K562 (cell line): ENCODE results near the gene SLC38A2. TPM values are rescaled to one million over a fixed set of nuclear protein-coding genes. Genes with fewer than 3 reads are reported as not detected.
"Not testable (repeated sequence)": the region's sequence is repeated elsewhere in the genome, so short reads cannot be mapped to it uniquely, and the experiment has no call there.

Source experiments
- ATAC-seq: fragments of 200-7000 bp; cut with Tn5 transposase; 3 replicates; pipeline ENCODE4 v1.9.1; 2020; ENCODE audit warnings: moderate library complexity
- BruUV-seq: library from RNA; stranded (reverse); fragments of 400-500 nt; replicated peaks from 2 replicates; lab custom pipeline; 2021; lab: Mats Ljungman, UMichigan
- CTCF ChIA-PET: fragments of 300-600 bp; formaldehyde crosslinking; extraction: SDS; loops from one replicate; lab custom pipeline; 2021; ENCODE audit warnings: low intra/inter-chr PET ratio; lab: Yijun Ruan, JAX
- POLR2A ChIA-PET: fragments of 300-600, 350-650 bp; sonication (Branson Sonifier 250); formaldehyde crosslinking; extraction: SDS; loops from one replicate; lab custom pipeline; 2021; ENCODE audit warnings: antibody characterized with exemption, inconsistent platforms; lab: Yijun Ruan, JAX
- DNase-seq, 4 experiments: peaks; one replicate each; pipeline versions ENCODE4 v3.0.0 to v3.0.0-alpha.2; 2011 to 2018; ENCODE audit warnings: low spot score in 3 of 4, mixed read lengths in 3 of 4; ENCODE audit errors: extremely low read depth in 1 of 4
- FAIRE-seq: peaks from 2 replicates; lab custom pipeline; 2011; peaks lifted over from hg19 to GRCh38; lab: Jason Lieb, UNC
- H2AFZ ChIP-seq: 2 replicates; pipeline ENCODE4 v1.6.0; 2011; ENCODE audit warnings: low read depth, low read length, control low read depth, inconsistent platforms
- H3K27ac ChIP-seq: fragments of 200-600 bp; 3 replicates; pipeline ENCODE4 v1.8.0; 2011; ENCODE audit warnings: low read depth, mild to moderate bottlenecking, control low read depth, inconsistent platforms, low read length, moderate library complexity, mixed read lengths; ENCODE audit errors: extremely low read depth
- H3K27me3 ChIP-seq, 2 experiments: fragments of 300-600 bp in 1 of 2; 2 replicates in 1 of 2; 3 replicates in 1 of 2; pipeline versions ENCODE4 v1.6.0 to v1.8.0; 2011; ENCODE audit warnings: inconsistent platforms in 2 of 2, low read length in 2 of 2, mild to moderate bottlenecking in 1 of 2, mixed read lengths in 1 of 2, moderate library complexity in 1 of 2; ENCODE audit not compliant: control insufficient read depth in 2 of 2, insufficient read depth in 2 of 2
- H3K36me3 ChIP-seq: fragments of 300-600 bp; 3 replicates; pipeline ENCODE4 v1.8.0; 2011; ENCODE audit warnings: mild to moderate bottlenecking, low read length, inconsistent platforms; ENCODE audit not compliant: control insufficient read depth, insufficient read depth
- H3K4me1 ChIP-seq, 2 experiments: fragments of 200-600 bp in 1 of 2; replicated peaks in 1 of 2; 2 replicates in 1 of 2; 3 replicates in 1 of 2; pipeline versions ENCODE4 v1.5.1 to v1.8.0; 2011; ENCODE audit warnings: inconsistent platforms in 2 of 2, low read length in 2 of 2, mild to moderate bottlenecking in 1 of 2, mixed read lengths in 1 of 2, moderate library complexity in 1 of 2; ENCODE audit not compliant: control insufficient read depth in 2 of 2, insufficient read depth in 2 of 2
- H3K4me2 ChIP-seq: 2 replicates; pipeline ENCODE4 v1.6.1; 2011; ENCODE audit warnings: low read length, control low read depth, inconsistent platforms, mixed read lengths; ENCODE audit not compliant: insufficient read depth
- H3K4me3 ChIP-seq: fragments of 200-600 bp; sonication (generic), shearing (Covaris generic); 2 replicates; pipeline ENCODE4 v1.5.1; 2016; ENCODE audit warnings: control low read depth, inconsistent platforms
- H3K79me2 ChIP-seq: fragments of 200-600 bp; 3 replicates; pipeline ENCODE4 v1.8.0; 2011; ENCODE audit warnings: low read length, inconsistent platforms; ENCODE audit not compliant: control insufficient read depth, insufficient read depth
- H3K9ac ChIP-seq, 2 experiments: 2 replicates each; pipeline versions ENCODE4 v1.6.0 to v1.6.1; 2011; ENCODE audit warnings: low read depth in 2 of 2, low read length in 2 of 2, control low read depth in 1 of 2, inconsistent platforms in 1 of 2, mild to moderate bottlenecking in 1 of 2, mixed read lengths in 1 of 2; ENCODE audit not compliant: insufficient read depth in 1 of 2
- H3K9me1 ChIP-seq: one replicate; pipeline ENCODE4 v1.6.0; 2011; ENCODE audit warnings: inconsistent platforms, mild to moderate bottlenecking, low read length, moderate library complexity; ENCODE audit not compliant: control insufficient read depth, insufficient read depth
- H3K9me3 ChIP-seq: replicated peaks from 2 replicates; pipeline ENCODE4 v1.5.1; 2011; ENCODE audit warnings: low read depth, low read length, inconsistent platforms; ENCODE audit not compliant: control insufficient read depth, insufficient read depth
- H4K20me1 ChIP-seq: replicated peaks from 2 replicates; pipeline ENCODE4 v1.6.1; 2011; ENCODE audit warnings: low read length, inconsistent platforms, mixed read lengths; ENCODE audit not compliant: control insufficient read depth, insufficient read depth
- CBFA2T2 ChIP-seq: fragments of 450-650 bp; conservative IDR thresholded peaks from 2 replicates; pipeline ENCODE4 v1.6.1; 2017; ENCODE audit warnings: mild to moderate bottlenecking
- CBX3 ChIP-seq, 2 experiments: IDR thresholded peaks; 1 replicate in 1 of 2; 2 replicates in 1 of 2; pipeline ENCODE4 v1.6.1; 2012; ENCODE audit warnings: inconsistent platforms in 2 of 2, low read length in 2 of 2, borderline replicate concordance in 1 of 2, control low read depth in 1 of 2
- CBX5 ChIP-seq: IDR thresholded peaks from 2 replicates; pipeline ENCODE4 v1.6.1; 2014; ENCODE audit warnings: low read depth, borderline replicate concordance
- E2F3 ChIP-seq: fragments of 250-450 bp; sonication (Bioruptor Pico); IDR thresholded peaks from 2 replicates; pipeline ENCODE4 v1.4.0; 2020; ENCODE audit warnings: mild to moderate bottlenecking
- GTF2A2 ChIP-seq: IDR thresholded peaks from 2 replicates; pipeline ENCODE4 v1.6.1; 2016; ENCODE audit warnings: mild to moderate bottlenecking, missing genetic modification characterization, missing compliant biosample characterization
- KHSRP ChIP-seq: fragments of 450-650 bp; IDR thresholded peaks from 2 replicates; pipeline ENCODE4 v1.6.1; 2017
- KLF1 ChIP-seq: fragments of 450-650 bp; IDR thresholded peaks from 2 replicates; pipeline ENCODE4 v1.6.1; 2016; ENCODE audit warnings: missing genetic modification characterization, missing compliant biosample characterization
- PML ChIP-seq: IDR thresholded peaks from 2 replicates; pipeline ENCODE4 v1.6.1; 2012; ENCODE audit warnings: low read length, inconsistent platforms
- RB1 ChIP-seq: fragments of 450-650 bp; IDR thresholded peaks from 2 replicates; pipeline ENCODE4 v1.6.1; 2017; ENCODE audit warnings: low read depth, mild to moderate bottlenecking
- TCF3 ChIP-seq: sonication (generic); formaldehyde crosslinking; IDR thresholded peaks from 2 replicates; pipeline ENCODE4 v1.4.0; 2020; ENCODE audit warnings: mild to moderate bottlenecking, missing genetic modification reagents
- TRIM28 ChIP-seq: fragments of 450-650 bp; IDR thresholded peaks from 2 replicates; pipeline ENCODE4 v1.6.1; 2017
- XRCC3 ChIP-seq: fragments of 450-650 bp; IDR thresholded peaks from 2 replicates; pipeline ENCODE4 v1.6.1; 2017; ENCODE audit warnings: mild to moderate bottlenecking, moderate library complexity
- ZC3H8 ChIP-seq: fragments of 450-650 bp; IDR thresholded peaks from 2 replicates; pipeline ENCODE4 v1.6.1; 2017
- ZNF146 ChIP-seq: IDR thresholded peaks from one replicate; pipeline ENCODE4 v1.6.1; 2018; ENCODE audit warnings: missing compliant biosample characterization; ENCODE audit not compliant: unreplicated experiment
- ZNF274 ChIP-seq: IDR thresholded peaks from 2 replicates; pipeline ENCODE4 v1.6.1; 2011; ENCODE audit warnings: low read depth, mild to moderate bottlenecking, low read length, moderate library complexity, borderline replicate concordance
- ZNF444 ChIP-seq: fragments of 250-450 bp; sonication (Bioruptor Pico); IDR thresholded peaks from 2 replicates; pipeline ENCODE4 v1.4.0; 2020; ENCODE audit warnings: mild to moderate bottlenecking, moderate library complexity
- WGBS: fragments of 100-300 bp; shearing (Covaris generic); methylation state at CpG from one replicate; pipeline ENCODE4 v1.1.6; 2016; ENCODE audit warnings: low coverage, mixed read lengths; ENCODE audit not compliant: insufficient coverage; ENCODE audit errors: missing lambda C conversion rate; 5-methylcytosine and 5-hydroxymethylcytosine counted together
- in situ Hi-C: fragments of 300-500 bp; cut with MboI; formaldehyde crosslinking; loops from 4 replicates; pipeline ENCODE4 v1.15.0; 2018; ENCODE audit warnings: inconsistent platforms, mixed read lengths
- intact Hi-C: fragments of 100-400 bp; cut with micrococcal nuclease; formaldehyde crosslinking; loops from 2 replicates; pipeline ENCODE4 v1.14.2; 2022
- polyA plus RNA-seq, 8 experiments: library from polyadenylated mRNA; depleted of rRNA in 4 of 8; stranded (reverse) in 5 of 8; unstranded in 3 of 8; fragments of >200 nt; fragmentation: Nextera tagmentation in 2 of 8; fragmentation: Illumina TruSeq in 1 of 8; extraction: Ambion mirVana in 2 of 8; extraction: Trizol in 1 of 8; gene quantifications; 2 replicates each; pipeline versions ENCODE4 v1.2.1 to v1.2.3, GENCODE V29; 2011 to 2014; ENCODE audit warnings: inconsistent platforms in 1 of 8, missing spikeins in 1 of 8
- total RNA-seq, 7 experiments: library from RNA; depleted of rRNA in 6 of 7; stranded (reverse); fragments of >200 nt in 6 of 7; fragmentation: Illumina TruSeq in 2 of 7; extraction: Trizol in 2 of 7; gene quantifications; 2 replicates each; pipeline versions ENCODE4 v1.2.1 to v1.2.3, GENCODE V29; 2011 to 2021; ENCODE audit warnings: low replicate concordance in 1 of 7
- TF ChIP-seq, protein P1 (sequence below): sonication (generic); formaldehyde crosslinking; IDR thresholded peaks from 2 replicates; pipeline ENCODE4 v1.8.1; 2022; ENCODE audit warnings: missing genetic modification reagents
- TF ChIP-seq, protein P2 (sequence below): fragments of 250-450 bp; sonication (Bioruptor Pico); IDR thresholded peaks from 2 replicates; pipeline ENCODE4 v1.4.0; 2020; ENCODE audit warnings: mild to moderate bottlenecking

SLC38A2 gene
- total and polyA plus RNA-seq, 9 of the 15 experiments (the other 6 are each of a cell fraction or from before 2014, with no cell fraction given), result 98.7 to 292 (median 143) TPM

GRCh38 chr12:46325075-46325474 is 47.5 kb downstream of the SLC38A2 start:
- H3K36me3 ChIP-seq, H3K4me3 ChIP-seq, H3K27ac ChIP-seq, intact Hi-C loops, H3K27me3 ChIP-seq, H3K9ac ChIP-seq, H4K20me1 ChIP-seq, ATAC-seq, H2AFZ ChIP-seq, H3K9me1 ChIP-seq, DNase-seq, H3K4me1 ChIP-seq, BruUV-seq, CTCF ChIA-PET, H3K9me3 ChIP-seq, POLR2A ChIA-PET, H3K4me2 ChIP-seq, FAIRE-seq, H3K79me2 ChIP-seq: not testable (repeated sequence)
- TF ChIP-seq CBX3 (IDR thresholded peaks at IDR 0.05; ENCODE audit: borderline replicate concordance in 1 of 2, low read length in 2 of 2) (0 out of 3 replicates have a peak, but pooled peaks of 1 of the 2 experiments have one; percentile 32), TRIM28 (peak; percentile 66; the same call in 1 of the 2 replicates), CBX5 (peak; percentile 88)
- WGBS, result 7% methylated on average over 4 of the region's 5 CpGs
- in situ Hi-C loops, result loop anchor here (25.0 kb wide), 1 partner anchor 687 kb away; no protein-coding TSS in a partner anchor

DNA sequence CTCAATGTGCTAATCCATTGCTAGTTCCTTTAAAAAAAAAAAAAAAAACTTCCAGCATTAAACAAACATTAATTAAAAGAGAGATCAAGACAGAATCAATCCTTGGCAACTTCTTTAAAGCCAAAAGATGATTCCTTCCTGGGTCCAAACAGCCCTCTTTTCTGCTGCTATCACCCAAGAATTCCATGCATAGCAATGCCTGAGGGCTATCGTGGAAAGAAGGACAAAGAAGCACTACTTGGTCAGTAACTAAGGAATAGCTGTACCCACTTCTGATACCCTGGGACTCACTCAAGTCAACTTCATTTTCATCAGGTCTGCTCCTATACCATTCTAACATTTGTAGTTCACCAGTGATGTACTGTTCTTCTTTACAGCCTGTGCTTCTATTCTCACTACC is 51.8 kb downstream of the SLC38A2 start:
- H3K4me1 ChIP-seq, result no peaks in the 10 kb centered on the region
- H3K36me3 ChIP-seq, result no peaks in the 10 kb centered on the region
- H3K4me3 ChIP-seq, result no peak overlapping the region
- H3K27me3 ChIP-seq, result no peaks in the 10 kb centered on the region
- H2AFZ ChIP-seq, result no peak overlapping the region
- intact Hi-C loops, result no loop called here
- 13% methylated on average over 1 of the region's 1 CpG for WGBS
- FAIRE-seq (no peak), DNase-seq (no peak), ATAC-seq (no peak)
- no peaks in the 10 kb centered on the region; the same call in 1 of the 2 replicates for H3K9me3 ChIP-seq
- POLR2A ChIA-PET, result interaction anchor here (0.9 kb wide), 1 partner anchor 63 kb away, joined by 3 read pairs; no protein-coding TSS in a partner anchor
- no TSS peak for BruUV-seq
- no peak overlapping the region for H3K4me2 ChIP-seq
- in situ Hi-C loops, result no loop called here
- H3K27ac ChIP-seq, result no peak overlapping the region
- H4K20me1 ChIP-seq, result no peaks in the 10 kb centered on the region
- H3K9ac ChIP-seq, result no peak overlapping the region
- CTCF ChIA-PET, result no interaction called here
- H3K79me2 ChIP-seq, result no peaks in the 10 kb centered on the region
- H3K9me1 ChIP-seq, result no peaks in the 10 kb centered on the region
- TF ChIP-seq RB1 (no peak), E2F3 (CRISPR knock-in tag) (no peak), KLF1 (tag) (no peak), GTF2A2 (tag) (no peak), ZNF444 (CRISPR knock-in tag) (no peak), ZC3H8 (no peak), PML (no peak), CBFA2T2 (no peak), ZNF146 (CRISPR knock-in tag) (no peak), KHSRP (no peak), TCF3 (CRISPR knock-in tag) (no peak), XRCC3 (no peak), ZNF274 (no peak)
- TF ChIP-seq, protein P1, sequence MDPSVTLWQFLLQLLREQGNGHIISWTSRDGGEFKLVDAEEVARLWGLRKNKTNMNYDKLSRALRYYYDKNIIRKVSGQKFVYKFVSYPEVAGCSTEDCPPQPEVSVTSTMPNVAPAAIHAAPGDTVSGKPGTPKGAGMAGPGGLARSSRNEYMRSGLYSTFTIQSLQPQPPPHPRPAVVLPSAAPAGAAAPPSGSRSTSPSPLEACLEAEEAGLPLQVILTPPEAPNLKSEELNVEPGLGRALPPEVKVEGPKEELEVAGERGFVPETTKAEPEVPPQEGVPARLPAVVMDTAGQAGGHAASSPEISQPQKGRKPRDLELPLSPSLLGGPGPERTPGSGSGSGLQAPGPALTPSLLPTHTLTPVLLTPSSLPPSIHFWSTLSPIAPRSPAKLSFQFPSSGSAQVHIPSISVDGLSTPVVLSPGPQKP (CRISPR knock-in tag), result no peak
- TF ChIP-seq, protein P2, sequence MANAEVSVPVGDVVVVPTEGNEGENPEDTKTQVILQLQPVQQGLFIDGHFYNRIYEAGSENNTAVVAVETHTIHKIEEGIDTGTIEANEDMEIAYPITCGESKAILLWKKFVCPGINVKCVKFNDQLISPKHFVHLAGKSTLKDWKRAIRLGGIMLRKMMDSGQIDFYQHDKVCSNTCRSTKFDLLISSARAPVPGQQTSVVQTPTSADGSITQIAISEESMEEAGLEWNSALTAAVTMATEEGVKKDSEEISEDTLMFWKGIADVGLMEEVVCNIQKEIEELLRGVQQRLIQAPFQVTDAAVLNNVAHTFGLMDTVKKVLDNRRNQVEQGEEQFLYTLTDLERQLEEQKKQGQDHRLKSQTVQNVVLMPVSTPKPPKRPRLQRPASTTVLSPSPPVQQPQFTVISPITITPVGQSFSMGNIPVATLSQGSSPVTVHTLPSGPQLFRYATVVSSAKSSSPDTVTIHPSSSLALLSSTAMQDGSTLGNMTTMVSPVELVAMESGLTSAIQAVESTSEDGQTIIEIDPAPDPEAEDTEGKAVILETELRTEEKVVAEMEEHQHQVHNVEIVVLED (CRISPR knock-in tag), result no peak
